ENCODE measurements around the gene HADHA.

DNA sequence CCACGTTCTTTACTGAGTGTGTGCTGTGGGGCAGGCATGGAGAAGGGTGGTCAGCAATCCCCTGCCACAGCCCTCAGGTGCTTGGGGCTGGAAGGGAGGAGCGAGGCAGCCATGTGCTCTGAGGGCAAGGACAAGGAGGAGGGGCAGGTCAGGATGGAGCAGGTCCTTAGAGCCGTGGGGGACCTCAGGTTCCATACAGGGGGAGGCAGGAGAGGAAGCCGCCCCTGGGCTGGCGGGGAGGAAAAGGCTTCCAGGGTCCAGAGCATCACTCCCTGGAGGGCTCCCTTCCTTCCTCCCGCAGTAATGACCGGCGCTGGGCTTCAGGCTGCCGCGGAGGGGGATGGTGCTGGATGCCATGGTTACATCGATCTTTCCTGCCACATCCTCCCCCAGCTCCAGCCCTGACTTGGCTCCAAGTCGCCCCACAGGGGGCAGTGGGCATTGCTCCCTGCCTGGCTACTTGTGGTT lies 65.0 kb downstream of the HADHA start:
- TF ChIP-seq EP300 (IDR thresholded peaks at IDR 0.05; ENCODE audit: borderline replicate concordance in 1 of 2, low read depth in 1 of 2, low read length in 1 of 2) (no peak), YY1 (IDR thresholded peaks at IDR 0.05; ENCODE audit: low read depth) (no peak), JUND (IDR thresholded peaks at IDR 0.05) (no peak)
- TF ChIP-seq, protein P1, sequence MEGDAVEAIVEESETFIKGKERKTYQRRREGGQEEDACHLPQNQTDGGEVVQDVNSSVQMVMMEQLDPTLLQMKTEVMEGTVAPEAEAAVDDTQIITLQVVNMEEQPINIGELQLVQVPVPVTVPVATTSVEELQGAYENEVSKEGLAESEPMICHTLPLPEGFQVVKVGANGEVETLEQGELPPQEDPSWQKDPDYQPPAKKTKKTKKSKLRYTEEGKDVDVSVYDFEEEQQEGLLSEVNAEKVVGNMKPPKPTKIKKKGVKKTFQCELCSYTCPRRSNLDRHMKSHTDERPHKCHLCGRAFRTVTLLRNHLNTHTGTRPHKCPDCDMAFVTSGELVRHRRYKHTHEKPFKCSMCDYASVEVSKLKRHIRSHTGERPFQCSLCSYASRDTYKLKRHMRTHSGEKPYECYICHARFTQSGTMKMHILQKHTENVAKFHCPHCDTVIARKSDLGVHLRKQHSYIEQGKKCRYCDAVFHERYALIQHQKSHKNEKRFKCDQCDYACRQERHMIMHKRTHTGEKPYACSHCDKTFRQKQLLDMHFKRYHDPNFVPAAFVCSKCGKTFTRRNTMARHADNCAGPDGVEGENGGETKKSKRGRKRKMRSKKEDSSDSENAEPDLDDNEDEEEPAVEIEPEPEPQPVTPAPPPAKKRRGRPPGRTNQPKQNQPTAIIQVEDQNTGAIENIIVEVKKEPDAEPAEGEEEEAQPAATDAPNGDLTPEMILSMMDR (IDR thresholded peaks at IDR 0.05) = no peak

Data from SK-N-SH (cell line).